Measurements from ENCODE around the gene TESK1.

TESK1 gene

DNA sequence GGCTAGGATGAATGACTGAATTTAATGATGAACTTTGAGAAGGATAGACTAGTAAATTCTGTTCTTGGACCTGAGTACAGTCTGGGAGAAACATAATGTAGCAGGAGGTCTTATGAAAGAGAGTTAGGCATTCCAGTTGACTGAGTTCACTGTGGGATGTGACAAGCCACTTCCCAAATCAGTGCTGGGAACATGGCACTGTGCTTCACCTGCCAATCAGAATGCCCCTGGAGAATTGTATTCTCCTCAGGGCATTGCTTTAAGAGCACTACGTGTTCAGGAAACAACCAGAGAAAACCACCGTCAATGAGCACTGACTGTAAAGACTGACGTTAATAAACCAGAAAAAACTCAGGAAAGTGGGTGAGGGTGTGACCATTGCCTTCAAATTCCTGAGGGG, 54.3 kb downstream of the TESK1 start:
- DNase-seq, result no peak
- intact Hi-C loops (cut with DNase I), result loop anchor here (5.0 to 10.0 kb wide), 3 partner anchors 38 to 165 kb away; partner anchors contain the start of genes RUSC2 and SPAG8

Data from posterior cingulate gyrus (tissue), 11 donors.